Measurements from ENCODE around the gene IL36G. TPM values are rescaled to one million over a fixed set of nuclear protein-coding genes. Genes with fewer than 3 reads are reported as not detected.

IL36G gene
- total and polyA plus RNA-seq, 5 donors: not detected

DNA sequence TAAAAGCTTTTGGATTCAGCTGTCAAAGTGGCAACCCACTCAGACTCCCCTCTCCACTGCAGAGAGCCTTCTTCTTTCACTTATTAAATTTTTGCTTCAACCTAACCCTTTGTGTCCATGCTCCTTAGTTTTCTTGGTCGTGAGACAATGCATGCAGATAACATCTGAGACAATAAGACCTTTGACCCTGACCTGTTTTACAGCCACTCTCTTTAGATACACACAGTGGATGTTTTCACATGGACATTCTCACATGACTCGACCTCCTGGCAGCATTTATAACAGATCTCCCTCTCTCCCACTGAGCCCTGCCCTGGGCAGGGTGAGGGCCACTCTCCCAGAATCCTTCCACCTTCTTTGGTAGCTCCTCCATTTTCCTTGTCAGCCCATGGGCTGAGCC lies 30.4 kb upstream of the IL36G start:
- Histone ChIP-seq H3K27ac (ENCODE audit: low read length) (no peak overlapping the region), H3K4me1 (ENCODE audit: control insufficient read depth, insufficient read depth, low read length) (no peaks in the 10 kb centered on the region), H3K4me3 (ENCODE audit: low read length) (no peak overlapping the region), H3K27me3 (ENCODE audit: control insufficient read depth, insufficient read depth) (no peaks in the 10 kb centered on the region), H3K9me3 (ENCODE audit: control insufficient read depth, low read length) (peaks cover 3% of the 10 kb centered on the region)
- intact Hi-C loops (cut with DNase I): no loop called here
- WGBS: 42% methylated on average over 2 of the region's 2 CpGs
- no peak for DNase-seq
- ATAC-seq: no peak

DNA sequence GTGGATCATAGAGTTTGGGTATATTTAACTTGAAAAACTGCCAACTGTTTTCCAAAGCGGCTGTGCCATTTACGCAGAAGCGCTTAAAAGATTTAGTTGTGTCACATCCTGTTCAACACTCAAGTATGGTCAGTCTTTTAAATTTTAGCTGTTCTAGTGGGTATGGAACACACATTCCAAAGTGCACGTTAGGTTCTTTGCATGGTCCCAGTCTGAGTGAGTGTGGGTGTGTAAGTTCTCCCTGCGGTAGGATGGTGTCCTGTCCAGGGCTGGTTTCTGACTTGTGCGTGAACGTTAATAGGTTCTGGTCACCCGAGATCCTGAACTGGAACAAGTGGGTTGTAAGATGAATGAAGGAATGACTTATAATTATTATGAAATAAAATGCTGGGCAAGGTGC lies 28.4 kb upstream of the IL36G start:
- ATAC-seq (no peak), DNase-seq (no peak)
- no peaks in the 10 kb centered on the region for H3K4me1 ChIP-seq (ENCODE audit: control insufficient read depth, insufficient read depth, low read length)
- H3K9me3 ChIP-seq (ENCODE audit: control insufficient read depth, low read length): peaks cover 3% of the 10 kb centered on the region
- WGBS: 87% methylated on average over 8 of the region's 8 CpGs
- no peak overlapping the region for H3K4me3 ChIP-seq (ENCODE audit: low read length)
- no peak overlapping the region for H3K27ac ChIP-seq (ENCODE audit: low read length)
- intact Hi-C loops (cut with DNase I): no loop called here
- H3K27me3 ChIP-seq (ENCODE audit: control insufficient read depth, insufficient read depth): no peaks in the 10 kb centered on the region

DNA sequence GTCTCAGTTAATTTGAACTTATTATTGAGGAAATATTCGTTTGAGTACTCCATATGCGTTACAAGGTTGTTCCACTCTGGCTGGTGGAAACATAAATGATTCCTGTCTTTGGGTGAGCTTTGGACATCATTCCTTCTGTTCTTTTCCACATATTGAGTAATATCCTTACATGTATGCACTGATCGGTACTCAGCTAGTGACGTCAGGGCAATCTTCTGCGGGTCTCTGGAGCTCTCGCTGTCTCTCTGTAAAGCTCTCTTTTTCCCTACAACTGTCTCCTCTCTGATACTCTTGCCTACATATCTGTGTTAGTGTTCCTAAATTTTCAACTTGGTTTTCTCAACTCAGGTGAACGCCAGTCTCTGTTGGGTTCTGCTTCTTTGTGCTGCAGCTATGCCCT lies 23.4 kb upstream of the IL36G start:
- Histone ChIP-seq H3K27me3 (ENCODE audit: control insufficient read depth, insufficient read depth) (no peaks in the 10 kb centered on the region), H3K4me3 (ENCODE audit: low read length) (no peak overlapping the region), H3K27ac (ENCODE audit: low read length) (no peak overlapping the region), H3K4me1 (ENCODE audit: control insufficient read depth, insufficient read depth, low read length) (no peaks in the 10 kb centered on the region), H3K9me3 (ENCODE audit: control insufficient read depth, low read length) (no peaks in the 10 kb centered on the region)
- ATAC-seq (no peak), DNase-seq (no peak)
- WGBS: 90% methylated on average over 7 of the region's 7 CpGs
- intact Hi-C loops (cut with DNase I): no loop called here

DNA sequence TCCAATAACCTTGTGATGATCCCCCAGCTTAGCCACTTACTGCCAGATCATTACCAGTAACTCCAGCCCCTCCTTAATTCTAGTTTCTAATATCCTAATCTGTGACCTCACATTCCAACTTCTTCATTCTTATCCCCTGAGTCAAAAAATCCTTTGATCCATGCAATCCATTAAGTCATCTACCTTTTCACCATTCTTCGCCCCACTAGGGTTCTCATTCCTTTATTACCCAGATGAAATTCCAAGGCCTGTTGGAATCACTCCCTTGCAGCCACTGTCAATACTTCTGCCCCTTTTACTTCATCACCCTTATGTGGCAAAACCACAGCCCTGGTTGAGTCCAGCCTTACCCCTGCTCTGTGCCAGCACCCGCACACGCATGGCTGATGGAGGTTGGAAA lies 20.3 kb upstream of the IL36G start:
- Histone ChIP-seq H3K4me3 (ENCODE audit: low read length) (no peak overlapping the region), H3K4me1 (ENCODE audit: control insufficient read depth, insufficient read depth, low read length) (no peaks in the 10 kb centered on the region), H3K27me3 (ENCODE audit: control insufficient read depth, insufficient read depth) (no peaks in the 10 kb centered on the region), H3K9me3 (ENCODE audit: control insufficient read depth, low read length) (no peaks in the 10 kb centered on the region), H3K27ac (ENCODE audit: low read length) (no peak overlapping the region)
- DNase-seq (no peak), ATAC-seq (no peak)
- intact Hi-C loops (cut with DNase I): loop anchor here in 1 of 4 donors (5.0 kb wide), 1 partner anchor 210 kb away; no protein-coding TSS in a partner anchor
- 95% methylated on average over 3 of the region's 3 CpGs for WGBS

DNA sequence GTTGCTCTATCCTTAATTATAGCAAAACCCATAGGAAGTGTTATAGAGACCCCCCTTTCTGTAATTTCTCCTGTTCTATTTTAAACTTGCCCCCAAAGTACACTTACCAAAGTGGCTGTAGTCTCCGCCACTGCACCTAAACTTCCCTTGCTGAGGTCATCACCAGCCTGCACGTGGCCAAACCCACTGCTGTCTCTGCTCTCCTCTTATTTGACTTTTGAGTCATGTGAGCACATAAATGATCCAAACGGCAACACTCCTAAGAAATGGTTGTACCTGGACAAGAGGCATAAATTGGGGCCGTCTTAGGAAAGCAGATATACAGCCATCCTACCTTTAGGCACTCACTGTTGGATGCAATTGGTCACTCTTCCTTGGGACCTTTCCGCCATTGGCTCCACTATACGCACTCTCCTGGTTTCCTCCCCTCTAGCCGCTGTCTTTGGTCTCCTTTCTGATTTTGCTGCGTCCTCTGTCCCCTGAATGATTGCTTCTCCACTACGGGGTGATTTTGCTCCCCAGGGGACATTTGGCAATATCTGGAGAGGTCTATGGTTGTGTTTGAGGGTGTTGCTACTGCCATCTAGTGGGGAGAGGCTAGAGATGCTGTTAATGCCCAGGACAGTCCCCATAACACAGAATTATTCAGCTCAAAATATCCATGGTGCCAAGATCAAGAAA lies 19.2 kb upstream of the IL36G start:
- Histone ChIP-seq H3K9me3 (ENCODE audit: control insufficient read depth, low read length) (no peaks in the 10 kb centered on the region), H3K4me1 (ENCODE audit: control insufficient read depth, insufficient read depth, low read length) (no peaks in the 10 kb centered on the region), H3K27me3 (ENCODE audit: control insufficient read depth, insufficient read depth) (no peaks in the 10 kb centered on the region), H3K4me3 (ENCODE audit: low read length) (no peak overlapping the region), H3K27ac (ENCODE audit: low read length) (no peak overlapping the region)
- 49% methylated on average over 9 of the region's 9 CpGs for WGBS
- ATAC-seq: peak; percentile 69 to 82
- intact Hi-C loops (cut with DNase I): loop anchor here in 1 of 4 donors (5.0 kb wide), 1 partner anchor 211 kb away; no protein-coding TSS in a partner anchor
- DNase-seq: peak in 1 of 3 donors; percentile 16

- intact Hi-C loops (cut with DNase I): loop anchor here in 1 of 4 donors (5.0 kb wide), 1 partner anchor 212 kb away; no protein-coding TSS in a partner anchor
- Histone ChIP-seq H3K4me1 (ENCODE audit: control insufficient read depth, insufficient read depth, low read length) (no peaks in the 10 kb centered on the region), H3K27me3 (ENCODE audit: control insufficient read depth, insufficient read depth) (no peaks in the 10 kb centered on the region), H3K4me3 (ENCODE audit: low read length) (no peak overlapping the region), H3K27ac (ENCODE audit: low read length) (no peak overlapping the region), H3K9me3 (ENCODE audit: control insufficient read depth, low read length) (no peaks in the 10 kb centered on the region)
- ATAC-seq: no peak
- DNase-seq: no peak
- WGBS: 68% methylated on average over 14 of the region's 14 CpGs
Measured at GRCh38 chr2:112959109-112959812, 18.5 kb upstream of the IL36G start.

- ATAC-seq: no peak
- no peaks in the 10 kb centered on the region for H3K4me1 ChIP-seq (ENCODE audit: control insufficient read depth, insufficient read depth, low read length)
- intact Hi-C loops (cut with DNase I): no loop called here
- 62% methylated on average over 2 of the region's 2 CpGs for WGBS
- no peaks in the 10 kb centered on the region for H3K9me3 ChIP-seq (ENCODE audit: control insufficient read depth, low read length)
- no peak overlapping the region for H3K27ac ChIP-seq (ENCODE audit: low read length)
- no peak for DNase-seq
- no peaks in the 10 kb centered on the region for H3K27me3 ChIP-seq (ENCODE audit: control insufficient read depth, insufficient read depth)
- no peak overlapping the region for H3K4me3 ChIP-seq (ENCODE audit: low read length)
Measured at GRCh38 chr2:112960230-112960825, 17.5 kb upstream of the IL36G start.

DNA sequence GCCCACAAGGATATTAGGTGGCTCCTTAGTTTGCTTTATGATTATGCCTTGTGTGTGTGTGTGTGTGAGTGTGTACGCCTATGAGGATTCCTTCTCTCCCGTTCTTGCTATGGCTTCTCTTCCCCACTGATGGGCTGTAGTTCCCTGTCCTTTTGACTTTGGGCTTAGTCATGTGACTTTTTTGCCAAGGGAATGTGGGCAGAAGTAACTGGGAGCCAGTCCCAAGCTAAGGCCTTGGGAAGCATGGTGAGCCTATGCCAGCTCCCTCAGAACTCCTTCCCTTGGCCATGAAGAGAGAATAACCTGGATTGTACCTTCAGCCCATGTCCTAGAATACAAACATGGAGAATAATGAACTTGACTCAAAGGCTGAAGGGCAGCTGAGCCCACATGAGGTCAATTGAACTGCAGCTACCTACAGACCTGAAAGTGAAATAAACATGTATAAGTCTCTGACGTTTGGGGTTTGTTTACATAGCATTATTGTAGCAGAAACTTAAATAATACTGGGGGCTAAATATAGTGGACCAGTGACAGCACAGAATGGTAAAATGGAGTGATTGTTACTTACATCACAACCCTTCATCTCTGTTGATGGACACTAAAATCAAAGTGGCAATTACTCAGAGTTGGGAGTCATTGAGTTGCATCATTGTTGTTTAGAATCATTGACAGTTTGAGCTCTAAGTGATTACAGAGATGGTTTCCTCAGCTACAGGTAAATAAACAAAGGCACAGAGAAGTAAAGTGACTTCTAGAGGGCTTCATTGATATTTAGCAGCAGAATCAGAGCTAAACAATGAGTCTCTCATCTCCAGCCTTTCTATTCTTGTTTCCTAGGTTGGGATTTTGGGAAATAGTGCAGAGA lies 15.3 kb upstream of the IL36G start:
- DNase-seq: no peak
- no peak for ATAC-seq
- Histone ChIP-seq H3K27me3 (ENCODE audit: control insufficient read depth, insufficient read depth) (no peaks in the 10 kb centered on the region), H3K27ac (ENCODE audit: low read length) (no peak overlapping the region), H3K9me3 (ENCODE audit: control insufficient read depth, low read length) (no peaks in the 10 kb centered on the region), H3K4me3 (ENCODE audit: low read length) (no peak overlapping the region), H3K4me1 (ENCODE audit: control insufficient read depth, insufficient read depth, low read length) (no peaks in the 10 kb centered on the region)
- intact Hi-C loops (cut with DNase I): no loop called here
- WGBS: 69% methylated on average over 3 of the region's 3 CpGs

DNA sequence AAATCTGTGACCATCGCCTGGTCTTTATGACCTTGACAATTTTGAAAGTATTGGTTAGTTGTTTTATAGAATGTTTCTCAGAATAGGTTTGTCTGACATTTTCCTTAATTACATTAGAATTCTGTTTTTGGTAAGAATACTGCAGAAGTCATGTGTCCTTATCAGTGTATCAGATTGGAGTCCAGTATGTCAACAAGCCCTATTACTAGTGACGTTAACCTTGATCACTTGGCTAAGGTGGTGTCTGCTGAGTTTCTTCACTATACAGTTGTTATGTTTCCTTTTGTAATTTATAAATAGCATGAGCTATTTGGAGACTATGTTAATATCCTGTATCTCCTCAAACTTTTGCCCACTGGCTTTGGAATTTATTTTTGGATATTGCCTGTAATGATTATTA lies 10.8 kb upstream of the IL36G start:
- H3K9me3 ChIP-seq (ENCODE audit: control insufficient read depth, low read length): no peaks in the 10 kb centered on the region
- H3K27me3 ChIP-seq (ENCODE audit: control insufficient read depth, insufficient read depth): no peaks in the 10 kb centered on the region
- DNase-seq (no peak), ATAC-seq (no peak)
- intact Hi-C loops (cut with DNase I): no loop called here
- H3K4me3 ChIP-seq (ENCODE audit: low read length): no peak overlapping the region
- H3K4me1 ChIP-seq (ENCODE audit: control insufficient read depth, insufficient read depth, low read length): no peaks in the 10 kb centered on the region
- no peak overlapping the region for H3K27ac ChIP-seq (ENCODE audit: low read length)
- 63% methylated on average over 2 of the region's 2 CpGs for WGBS

DNA sequence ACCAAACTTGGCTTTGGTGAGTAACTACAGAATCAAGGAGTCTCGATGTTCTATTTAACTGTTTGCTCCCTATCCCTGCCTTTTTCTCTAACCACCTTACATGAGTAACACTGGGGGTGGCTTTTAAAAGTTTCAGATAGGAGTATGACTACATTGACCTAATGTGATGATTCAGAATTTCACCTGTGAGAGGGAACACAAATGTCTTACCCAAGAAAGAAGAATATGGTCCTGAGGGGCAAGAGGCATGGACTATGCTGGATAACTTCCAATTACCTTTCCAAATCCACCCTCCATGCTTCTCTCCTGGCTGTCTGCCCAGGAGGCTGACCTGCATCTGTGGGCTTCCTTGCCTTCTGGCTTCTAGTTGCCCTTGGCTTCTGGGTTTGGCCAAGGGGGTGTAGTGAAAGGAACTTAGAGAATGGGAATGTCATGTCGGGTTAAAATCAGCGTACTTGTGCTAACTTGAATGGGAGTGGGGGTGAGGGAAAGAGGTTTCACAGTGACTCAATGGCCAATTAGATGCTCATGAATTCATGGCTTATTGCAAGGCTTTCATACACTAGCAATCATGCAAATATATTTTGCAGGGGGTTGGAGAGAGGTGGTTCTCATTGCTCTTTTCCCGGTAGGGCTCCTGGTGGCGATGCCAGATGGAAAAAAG lies 5.3 kb upstream of the IL36G start:
- ATAC-seq: no peak
- intact Hi-C loops (cut with DNase I): no loop called here
- WGBS: 94% methylated on average over 5 of the region's 5 CpGs

More for the DNA sequence above, 5.3 kb upstream of the IL36G start:
- Histone ChIP-seq H3K4me1 (ENCODE audit: control insufficient read depth, insufficient read depth, low read length) (no peaks in the 10 kb centered on the region), H3K9me3 (ENCODE audit: control insufficient read depth, low read length) (no peaks in the 10 kb centered on the region), H3K4me3 (ENCODE audit: low read length) (no peak overlapping the region), H3K27me3 (ENCODE audit: control insufficient read depth, insufficient read depth) (no peaks in the 10 kb centered on the region), H3K27ac (ENCODE audit: low read length) (no peak overlapping the region)
- no peak for DNase-seq
